ENCODE data around the gene AFF2.
"Not testable (repeated sequence)": the region's sequence is repeated elsewhere in the genome, so short reads cannot be mapped to it uniquely, and the experiment has no call there.

The AFF2 gene

GRCh38 chrX:148865277-148866210 lies 365.1 kb downstream of the AFF2 start:
- no peak for DNase-seq

DNA sequence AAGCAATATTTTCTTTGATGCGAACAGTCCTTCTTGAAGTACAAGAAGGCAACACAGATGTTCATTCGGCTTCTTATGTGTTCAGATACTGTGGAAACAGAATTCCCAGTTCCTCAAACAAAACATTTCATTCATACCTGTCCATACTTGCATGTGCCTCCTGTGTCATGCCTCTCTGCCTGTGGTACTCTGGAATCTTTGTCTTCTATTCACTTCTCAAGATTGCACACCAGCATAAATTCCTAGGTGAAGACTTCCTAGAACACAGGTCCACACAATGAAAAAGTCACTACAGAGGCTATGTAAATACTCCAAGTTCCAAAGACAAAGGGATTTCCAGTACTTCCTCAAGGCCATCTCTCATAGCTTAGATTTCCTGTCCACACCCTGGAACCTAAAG lies 367.2 kb downstream of the AFF2 start:
- no peak for DNase-seq

- no peak for DNase-seq
Measured at GRCh38 chrX:148871422-148872160, 371.2 kb downstream of the AFF2 start.

GRCh38 chrX:148872161-148872535 lies 371.7 kb downstream of the AFF2 start:
- no peak for DNase-seq

GRCh38 chrX:148872881-148873280 lies 372.5 kb downstream of the AFF2 start:
- DNase-seq: no peak

GRCh38 chrX:148874636-148875246 lies 374.3 kb downstream of the AFF2 start:
- no peak for DNase-seq

GRCh38 chrX:148878371-148878770 lies 378.0 kb downstream of the AFF2 start:
- no peak for DNase-seq

DNA sequence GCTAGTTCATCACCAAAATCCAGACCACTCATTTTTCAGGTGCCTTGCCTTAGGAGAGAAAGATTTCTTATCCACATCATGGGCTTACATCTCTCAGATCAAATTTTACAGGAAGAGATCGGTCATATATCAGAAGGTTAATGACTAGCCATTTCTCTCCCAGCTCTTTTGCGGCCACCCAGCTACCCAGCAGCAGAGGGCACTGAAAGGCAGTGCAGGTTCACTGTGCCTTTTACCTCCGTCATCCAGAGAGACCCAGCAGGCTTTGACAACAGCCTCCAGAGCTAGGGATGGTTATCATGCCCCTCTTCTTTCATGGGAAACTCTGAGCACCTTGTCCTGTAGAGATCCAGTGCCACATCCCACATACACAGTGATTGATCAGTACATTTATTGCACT lies 384.8 kb downstream of the AFF2 start:
- no peak for DNase-seq

DNA sequence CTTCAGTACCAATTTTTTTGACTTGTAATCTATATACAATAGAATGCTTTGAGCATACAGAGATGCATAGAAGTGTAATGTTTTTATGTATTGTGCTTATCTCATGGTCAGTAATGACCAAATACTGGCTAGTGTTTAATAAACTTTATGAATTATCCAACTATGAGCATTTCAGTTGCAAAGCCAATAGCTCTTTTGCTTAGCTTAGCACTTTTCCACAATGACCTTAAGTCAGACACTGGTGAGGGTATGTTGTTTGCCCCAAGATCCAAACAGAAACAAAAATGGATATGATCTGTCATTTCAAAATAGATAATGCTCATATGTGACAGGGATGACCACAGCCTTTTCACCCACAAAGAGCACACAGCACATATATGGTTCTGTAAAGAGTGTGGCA lies 393.0 kb downstream of the AFF2 start:
- no peak for DNase-seq

GRCh38 chrX:148902581-148902980 lies 402.2 kb downstream of the AFF2 start:
- no peak for DNase-seq

DNA sequence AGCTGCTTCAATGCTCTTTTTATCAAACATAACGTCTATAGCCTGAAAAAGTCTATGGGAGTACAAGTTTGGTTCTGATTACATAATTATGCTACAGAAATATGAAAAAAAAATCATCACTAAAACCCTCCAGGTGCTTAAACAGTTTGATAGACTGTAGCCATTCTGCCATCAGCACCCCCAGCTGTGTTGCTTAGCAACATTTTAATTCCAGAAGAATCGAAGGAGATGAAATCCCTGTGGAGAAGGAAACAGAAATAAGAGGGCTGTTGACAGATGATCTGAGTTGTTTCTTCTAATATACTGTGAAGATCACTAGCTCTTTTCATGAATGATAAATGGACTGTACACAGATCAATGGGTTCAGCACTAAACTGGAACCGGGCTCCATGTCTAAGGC lies 402.8 kb downstream of the AFF2 start:
- DNase-seq: no peak

DNA sequence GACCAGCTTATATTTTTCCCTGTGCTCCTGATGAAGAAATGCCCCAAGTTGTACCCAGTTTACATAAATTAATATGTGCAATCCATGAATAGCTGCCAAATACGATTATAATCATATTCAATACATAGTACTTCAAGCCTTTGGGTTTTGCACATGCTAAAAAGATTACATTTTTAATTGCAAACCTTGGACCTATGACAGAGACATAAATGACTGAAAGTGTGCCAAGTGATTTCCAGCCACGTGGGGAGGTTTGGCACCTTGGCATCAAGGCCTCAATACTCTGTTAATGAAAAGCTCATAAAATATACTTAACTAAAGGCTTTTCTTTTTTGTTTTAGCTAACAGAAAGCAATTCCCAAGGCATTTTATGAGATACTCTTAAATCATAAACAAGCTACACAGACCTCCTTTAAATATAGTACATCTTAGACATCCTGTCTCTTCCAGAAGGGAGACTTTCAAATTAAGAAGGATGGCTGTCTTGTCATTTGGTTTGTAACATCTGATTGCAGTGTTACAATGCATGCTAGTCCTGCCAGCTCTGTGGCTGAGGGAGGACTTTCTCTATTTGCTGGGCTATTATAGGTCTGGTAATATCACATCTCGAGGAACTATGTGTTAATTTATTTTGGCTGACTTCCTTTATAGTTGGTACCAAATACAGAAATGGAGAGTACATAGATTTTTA lies 404.1 kb downstream of the AFF2 start:
- DNase-seq: no peak

GRCh38 chrX:148905400-148905799 lies 405.0 kb downstream of the AFF2 start:
- no peak for DNase-seq

DNA sequence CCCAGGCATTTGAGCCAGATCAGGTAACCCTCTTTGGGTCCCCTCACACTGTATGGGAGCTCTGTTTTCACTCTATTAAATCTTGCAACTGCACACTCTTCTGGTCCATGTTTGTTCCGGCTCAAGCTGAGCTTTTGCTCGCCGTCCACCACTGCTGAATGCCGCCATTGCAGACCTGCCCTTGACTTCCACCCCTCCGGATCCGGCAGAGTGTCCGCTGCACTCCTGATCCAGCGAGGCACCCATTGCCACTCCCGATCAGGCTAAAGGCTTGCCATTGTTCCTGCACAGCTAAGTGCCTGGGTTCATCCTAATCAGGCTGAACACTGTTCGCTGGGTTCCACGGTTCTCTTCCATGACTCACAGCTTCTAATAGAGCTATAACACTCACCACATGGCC lies 406.2 kb downstream of the AFF2 start:
- not testable (repeated sequence) for DNase-seq

GRCh38 chrX:148909758-148910157 lies 409.3 kb downstream of the AFF2 start:
- DNase-seq: no peak

DNA sequence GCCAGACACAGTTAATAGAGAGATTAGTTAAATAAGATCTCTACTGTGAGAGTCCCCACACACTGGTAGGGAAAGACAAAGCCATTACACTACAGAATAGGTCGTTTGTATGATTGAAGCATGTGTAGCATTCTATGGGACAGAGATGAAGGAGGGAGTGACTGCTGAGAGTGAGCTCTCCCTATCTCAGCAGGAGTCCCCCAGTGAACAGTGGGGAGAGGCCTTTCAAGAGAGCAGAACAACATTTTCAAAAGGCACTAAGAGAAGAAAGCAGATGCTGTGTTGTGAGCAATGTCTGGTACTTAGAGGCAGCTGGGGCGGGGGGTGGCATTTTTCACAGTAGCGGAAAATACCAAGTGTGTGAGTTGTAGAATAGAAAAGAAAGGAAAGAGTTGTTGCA lies 413.6 kb downstream of the AFF2 start:
- no peak for DNase-seq

DNA sequence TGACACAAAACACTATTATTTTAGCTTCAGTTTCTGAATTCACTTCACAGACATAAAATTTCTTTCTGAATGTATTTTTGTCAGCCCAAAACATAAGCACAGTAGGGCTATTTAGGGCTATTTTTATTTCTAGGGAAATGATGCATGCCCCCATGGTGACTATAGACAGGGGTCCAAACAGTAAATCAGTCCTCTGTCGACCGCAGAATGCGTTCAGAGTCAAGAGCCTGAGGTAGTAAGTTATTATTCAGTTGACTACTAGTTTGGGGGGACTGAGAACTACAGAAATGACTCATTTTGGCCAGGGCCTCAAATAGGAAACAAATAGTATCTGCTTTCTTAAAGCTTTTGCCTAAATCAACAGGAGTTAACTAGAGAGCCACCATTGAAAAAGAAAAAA lies 414.4 kb downstream of the AFF2 start:
- DNase-seq: no peak

DNA sequence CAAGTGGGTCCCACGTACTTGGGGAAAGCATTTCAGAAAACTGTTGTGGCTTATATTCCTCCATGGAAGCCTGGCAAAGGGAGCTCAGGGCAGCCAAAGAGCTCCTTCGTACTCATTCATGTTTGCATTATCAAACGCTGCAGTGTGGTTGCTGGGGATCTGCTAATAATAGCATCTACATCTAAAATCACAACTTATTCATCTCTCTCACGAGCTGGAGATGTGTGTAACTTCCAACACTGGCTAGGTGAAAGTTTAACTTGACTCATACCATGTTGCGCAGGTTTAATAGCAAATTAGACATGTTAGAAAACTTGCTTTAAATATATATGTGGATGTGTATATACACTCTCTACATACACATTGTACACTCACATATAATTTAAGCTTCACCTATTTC lies 415.1 kb downstream of the AFF2 start:
- no peak for DNase-seq

- DNase-seq: peak; percentile 28 to 59 (median 52)
Measured at GRCh38 chrX:148917441-148917840, 417.0 kb downstream of the AFF2 start.

GRCh38 chrX:148923631-148924030 lies 423.2 kb downstream of the AFF2 start:
- DNase-seq: peak in 2 of 4 experiments; percentile 5 to 6

- no peak for DNase-seq
Measured at GRCh38 chrX:148926371-148926770, 426.0 kb downstream of the AFF2 start.

- peak; percentile 15 to 54 (median 40) for DNase-seq
Measured at GRCh38 chrX:148928811-148929210, 428.4 kb downstream of the AFF2 start.

DNA sequence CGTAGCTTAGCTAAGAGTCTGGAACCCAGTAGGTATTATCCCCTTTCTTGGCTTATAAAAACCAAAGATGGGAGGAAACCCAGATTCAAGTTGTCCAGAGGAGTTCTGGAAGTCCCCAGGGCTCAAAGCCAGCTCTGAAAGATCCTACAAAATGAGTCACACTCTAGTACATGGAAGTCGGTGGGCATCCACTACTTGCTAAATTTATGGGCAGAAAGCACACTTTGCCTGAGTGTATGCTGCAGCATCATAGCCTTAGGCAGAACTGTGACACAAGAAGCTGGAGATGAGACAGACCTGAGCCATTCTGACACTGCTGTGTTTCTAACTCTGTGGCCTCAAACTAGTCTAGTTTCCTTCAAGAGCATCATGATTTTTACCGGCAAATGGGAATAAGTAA lies 429.3 kb downstream of the AFF2 start:
- peak in 2 of 4 experiments; percentile 2 to 4 for DNase-seq

Data from suppressor macrophage (primary cell).